GM23248 (cell line): ENCODE measurements around the gene ZFYVE21. TPM values are rescaled to one million over a fixed set of nuclear protein-coding genes. Genes with fewer than 3 reads are reported as not detected.

ENCODE experiments used
- DNase-seq: peaks from one replicate; pipeline ENCODE4 v3.0.0-alpha.2; 2015
- H2AFZ ChIP-seq: fragments of 200-600 bp; sonication (generic); 2 replicates; pipeline ENCODE4 v1.6.1; 2016; ENCODE audit warnings: antibody characterized with exemption
- H3F3A ChIP-seq: fragments of 200-600 bp; sonication (generic); 2 replicates; pipeline ENCODE4 v1.6.1; 2016; ENCODE audit warnings: mild to moderate bottlenecking, antibody characterized with exemption, mixed run types; ENCODE audit not compliant: insufficient read depth
- H3K27ac ChIP-seq: fragments of 200-600 bp; sonication (generic); 2 replicates; pipeline ENCODE4 v1.5.1; 2016; ENCODE audit warnings: mild to moderate bottlenecking
- H3K27me3 ChIP-seq: fragments of 200-600 bp; sonication (generic); replicated peaks from 2 replicates; pipeline ENCODE4 v1.6.1; 2016; ENCODE audit warnings: mild to moderate bottlenecking; ENCODE audit not compliant: insufficient read depth
- H3K36me3 ChIP-seq: fragments of 200-600 bp; sonication (generic); 2 replicates; pipeline ENCODE4 v1.6.1; 2016; ENCODE audit warnings: low read depth, mild to moderate bottlenecking
- H3K4me1 ChIP-seq: fragments of 200-600 bp; sonication (generic); 2 replicates; pipeline ENCODE4 v1.6.1; 2016; ENCODE audit warnings: mild to moderate bottlenecking; ENCODE audit not compliant: insufficient read depth
- H3K4me2 ChIP-seq: fragments of 200-600 bp; sonication (generic); one replicate; pipeline ENCODE4 v1.6.1; 2016; ENCODE audit warnings: mild to moderate bottlenecking; ENCODE audit not compliant: unreplicated experiment
- H3K4me3 ChIP-seq: fragments of 200-600 bp; sonication (generic); 2 replicates; pipeline ENCODE4 v1.5.1; 2016; ENCODE audit warnings: mild to moderate bottlenecking
- H3K79me2 ChIP-seq: fragments of 200-600 bp; sonication (generic); 2 replicates; pipeline ENCODE4 v1.6.1; 2016; ENCODE audit warnings: mild to moderate bottlenecking; ENCODE audit not compliant: insufficient read depth
- H3K9ac ChIP-seq: fragments of 200-600 bp; sonication (generic); 2 replicates; pipeline ENCODE4 v1.6.1; 2016; ENCODE audit warnings: mild to moderate bottlenecking
- H3K9me2 ChIP-seq: fragments of 200-600 bp; sonication (generic); 2 replicates; pipeline ENCODE4 v1.6.1; 2016; ENCODE audit warnings: mixed run types, mild to moderate bottlenecking, moderate library complexity; ENCODE audit not compliant: insufficient read depth
- H3K9me3 ChIP-seq: fragments of 200-600 bp; sonication (generic); one replicate; pipeline ENCODE4 v1.6.1; 2017; ENCODE audit warnings: low read depth
- H4K20me1 ChIP-seq: fragments of 200-600 bp; sonication (generic); 2 replicates; pipeline ENCODE4 v1.6.0; 2016; ENCODE audit not compliant: insufficient read depth
- EZH2 ChIP-seq: fragments of 200-600 bp; sonication (generic); IDR thresholded peaks from 2 replicates; pipeline ENCODE4 v1.6.1; 2018; ENCODE audit warnings: antibody characterized with exemption, mild to moderate bottlenecking; ENCODE audit not compliant: insufficient read depth, poor library complexity, severe bottlenecking
- EZH2phosphoT487 ChIP-seq: fragments of 200-600 bp; sonication (generic); IDR thresholded peaks from 2 replicates; pipeline ENCODE4 v1.6.1; 2018; ENCODE audit warnings: antibody characterized with exemption, moderate library complexity, mild to moderate bottlenecking, low read depth; ENCODE audit not compliant: insufficient read depth
- WGBS, 2 experiments: methylation state at CpG; one replicate each; pipeline ENCODE4 v1.1.6; 2015 to 2017; ENCODE audit warnings: low lambda C conversion rate in 2 of 2, low coverage in 1 of 2; ENCODE audit errors: missing lambda C conversion rate in 2 of 2; 5-methylcytosine and 5-hydroxymethylcytosine counted together
- in situ Hi-C: fragments of 300-500 bp; cut with MboI; formaldehyde crosslinking; loops from 2 replicates; pipeline ENCODE4 v1.15.0; 2020
- polyA plus RNA-seq: library from polyadenylated mRNA; unstranded; fragments of >200 nt; fragmentation: Nextera tagmentation; extraction: Ambion mirVana; gene quantifications from 2 replicates; pipeline ENCODE4 v1.2.1, GENCODE V29; 2016
- total RNA-seq: library from RNA; depleted of rRNA; stranded (reverse); fragments of >200 nt; shearing (Covaris generic); gene quantifications from 2 replicates; pipeline ENCODE4 v1.2.3, GENCODE V29; 2014

The ZFYVE21 gene
- total and polyA plus RNA-seq, 2 experiments from 2014 or later, result 77.4 to 112 TPM

- no peaks in the 10 kb centered on the region for H3K27me3 ChIP-seq
- no peaks in the 10 kb centered on the region for H3K9me3 ChIP-seq
- H2AFZ ChIP-seq, result no peak overlapping the region
- in situ Hi-C loops, result no loop called here
- H3K4me3 ChIP-seq, result no peak overlapping the region
- WGBS, 2 experiments, result 61 to 68% methylated on average over 7 of the region's 7 CpGs
- H3K27ac ChIP-seq, result no peak overlapping the region
- H3K9me2 ChIP-seq, result no peaks in the 10 kb centered on the region
- no peak overlapping the region for H3K9ac ChIP-seq
- TF ChIP-seq EZH2phosphoT487 (no peak), EZH2 (no peak)
- H3F3A ChIP-seq, result no peaks in the 10 kb centered on the region
- H3K4me1 ChIP-seq, result no peaks in the 10 kb centered on the region
- no peaks in the 10 kb centered on the region for H3K79me2 ChIP-seq
- H4K20me1 ChIP-seq, result no peaks in the 10 kb centered on the region
- DNase-seq, result no peak
- peaks cover 9% of the 10 kb centered on the region; the same call in 1 of the 2 replicates for H3K36me3 ChIP-seq
- no peak overlapping the region for H3K4me2 ChIP-seq
Measured at GRCh38 chr14:103735439-103735814, 19.8 kb downstream of the ZFYVE21 start.

GRCh38 chr14:103735815-103736545, 20.4 kb downstream of the ZFYVE21 start:
- TF ChIP-seq EZH2phosphoT487, result no peak
- Histone ChIP-seq H3K9me2 (no peaks in the 10 kb centered on the region), H3K4me2 (no peak overlapping the region), H3K27me3 (no peaks in the 10 kb centered on the region), H3K79me2 (no peaks in the 10 kb centered on the region), H3K36me3 (peaks cover 9% of the 10 kb centered on the region; the same call in 1 of the 2 replicates), H3F3A (no peaks in the 10 kb centered on the region), H3K9ac (no peak overlapping the region), H4K20me1 (no peaks in the 10 kb centered on the region), H3K9me3 (no peaks in the 10 kb centered on the region), H3K27ac (no peak overlapping the region), H2AFZ (no peak overlapping the region), H3K4me3 (no peak overlapping the region), H3K4me1 (no peaks in the 10 kb centered on the region)
- WGBS, 2 experiments, result 84 to 85% methylated on average over 22 of the region's 22 CpGs
- in situ Hi-C loops, result no loop called here
- DNase-seq, result no peak

GRCh38 chr14:103736546-103737431, 21.2 kb downstream of the ZFYVE21 start:
- Histone ChIP-seq H3K9me2 (no peaks in the 10 kb centered on the region), H3K4me2 (no peak overlapping the region), H3K4me3 (no peak overlapping the region), H3K9ac (no peak overlapping the region), H3F3A (no peaks in the 10 kb centered on the region), H3K79me2 (no peaks in the 10 kb centered on the region), H3K4me1 (no peaks in the 10 kb centered on the region), H4K20me1 (no peaks in the 10 kb centered on the region), H3K27me3 (no peaks in the 10 kb centered on the region), H3K36me3 (peaks cover 9% of the 10 kb centered on the region; the same call in 1 of the 2 replicates), H3K9me3 (no peaks in the 10 kb centered on the region), H2AFZ (no peak overlapping the region), H3K27ac (no peak overlapping the region)
- TF ChIP-seq EZH2phosphoT487 (no peak), EZH2 (no peak)
- no peak for DNase-seq
- 60 to 65% methylated on average over 10 of the region's 10 CpGs for WGBS, 2 experiments
- in situ Hi-C loops, result no loop called here

- Histone ChIP-seq H3K9ac (no peak overlapping the region), H3F3A (no peaks in the 10 kb centered on the region), H3K4me2 (no peak overlapping the region), H3K9me2 (no peaks in the 10 kb centered on the region), H3K27ac (no peak overlapping the region), H3K4me3 (no peak overlapping the region), H2AFZ (no peak overlapping the region), H3K79me2 (no peaks in the 10 kb centered on the region), H3K9me3 (no peaks in the 10 kb centered on the region), H4K20me1 (no peaks in the 10 kb centered on the region), H3K4me1 (no peaks in the 10 kb centered on the region), H3K36me3 (peaks cover 9% of the 10 kb centered on the region; the same call in 1 of the 2 replicates), H3K27me3 (no peaks in the 10 kb centered on the region)
- DNase-seq, result no peak
- in situ Hi-C loops, result no loop called here
- TF ChIP-seq EZH2 (no peak), EZH2phosphoT487 (no peak)
- WGBS, 2 experiments, result 94 to 95% methylated on average over 16 of the region's 16 CpGs
Measured at GRCh38 chr14:103737432-103738045, 21.9 kb downstream of the ZFYVE21 start.
